Endothelial cell of umbilical vein (primary cell): Measurements from ENCODE around the gene PHEX. TPM values are rescaled to one million over a fixed set of nuclear protein-coding genes. Genes with fewer than 3 reads are reported as not detected.

Source experiments
- BruUV-seq: library from RNA; stranded (reverse); fragments of 400-500 nt; replicated peaks from 2 replicates; lab custom pipeline; 2021; lab: Mats Ljungman, UMichigan
- CTCF ChIA-PET: fragments of 300-600, 350-600 bp; sonication (Branson Sonifier 250); formaldehyde crosslinking; loops from one replicate; lab custom pipeline; 2021; ENCODE audit warnings: antibody characterized with exemption, inconsistent platforms; lab: Charles Lee
- POLR2A ChIA-PET: fragments of 300-600, 350-600 bp; sonication (Branson Sonifier 250); formaldehyde crosslinking; loops from one replicate; lab custom pipeline; 2021; ENCODE audit warnings: antibody characterized with exemption, inconsistent platforms; lab: Charles Lee
- DNase-seq: peaks from one replicate; pipeline ENCODE4 v3.0.0-alpha.2; 2011; ENCODE audit warnings: low read depth, low spot score
- FAIRE-seq: peaks from 2 replicates; lab custom pipeline; 2011; peaks lifted over from hg19 to GRCh38; lab: Jason Lieb, UNC
- H2AFZ ChIP-seq: 2 replicates; pipeline ENCODE4 v1.6.0; 2012; ENCODE audit warnings: low read depth, low read length, control low read depth, inconsistent platforms
- H3K27ac ChIP-seq: 2 replicates; pipeline ENCODE4 v1.5.1; 2011; ENCODE audit warnings: low read depth, mild to moderate bottlenecking, control low read depth, low read length, moderate library complexity; ENCODE audit not compliant: insufficient read depth
- H3K27me3 ChIP-seq, 2 experiments: 2 replicates each; pipeline versions ENCODE4 v1.6.0 to v1.6.1; 2011; ENCODE audit warnings: low read length in 2 of 2, mixed read lengths in 1 of 2; ENCODE audit not compliant: control insufficient read depth in 2 of 2, insufficient read depth in 2 of 2
- H3K36me3 ChIP-seq, 2 experiments: 2 replicates in 1 of 2; 3 replicates in 1 of 2; pipeline ENCODE4 v1.5.1; 2011; ENCODE audit warnings: low read length in 2 of 2, mild to moderate bottlenecking in 1 of 2, moderate library complexity in 1 of 2; ENCODE audit not compliant: control insufficient read depth in 2 of 2, insufficient read depth in 2 of 2; ENCODE audit errors: extremely low read depth in 1 of 2
- H3K4me1 ChIP-seq: 3 replicates; pipeline ENCODE4 v1.5.1; 2011; ENCODE audit warnings: mild to moderate bottlenecking, low read length; ENCODE audit not compliant: control insufficient read depth, insufficient read depth; ENCODE audit errors: extremely low read depth
- H3K4me2 ChIP-seq: 2 replicates; pipeline ENCODE4 v1.6.1; 2011; ENCODE audit warnings: low read length, control low read depth, mixed read lengths; ENCODE audit not compliant: insufficient read depth
- H3K4me3 ChIP-seq, 3 experiments: fragments of 200-600 bp in 1 of 3; sonication (generic), shearing (Covaris generic) in 1 of 3; replicated peaks in 1 of 3; 2 replicates each; pipeline ENCODE4 v1.5.1; 2011 to 2016; ENCODE audit warnings: control low read depth in 3 of 3, low read length in 3 of 3, mild to moderate bottlenecking in 2 of 3, inconsistent platforms in 1 of 3, low read depth in 1 of 3, moderate library complexity in 1 of 3; ENCODE audit not compliant: insufficient read depth in 1 of 3
- H3K79me2 ChIP-seq: 2 replicates; pipeline ENCODE4 v1.6.0; 2012; ENCODE audit warnings: low read length, inconsistent platforms; ENCODE audit not compliant: control insufficient read depth, insufficient read depth
- H3K9ac ChIP-seq: replicated peaks from 2 replicates; pipeline ENCODE3; 2011; ENCODE audit warnings: low read length, control low read depth; ENCODE audit not compliant: insufficient read depth; ENCODE audit errors: extremely low read depth
- H3K9me1 ChIP-seq: replicated peaks from 3 replicates; pipeline ENCODE4 v1.6.0; 2011; ENCODE audit warnings: mild to moderate bottlenecking, low read length; ENCODE audit not compliant: control insufficient read depth, insufficient read depth; ENCODE audit errors: extremely low read depth
- H3K9me3 ChIP-seq: replicated peaks from 2 replicates; pipeline ENCODE4 v1.5.1; 2012; ENCODE audit warnings: low read length, inconsistent platforms; ENCODE audit not compliant: control insufficient read depth, insufficient read depth
- H4K20me1 ChIP-seq: replicated peaks from 2 replicates; pipeline ENCODE3; 2011; ENCODE audit warnings: mild to moderate bottlenecking, low read length; ENCODE audit not compliant: control insufficient read depth, insufficient read depth; ENCODE audit errors: extremely low read depth
- EZH2 ChIP-seq: IDR thresholded peaks from 2 replicates; pipeline ENCODE4 v1.6.1; 2012; ENCODE audit warnings: borderline replicate concordance, low read depth, mild to moderate bottlenecking, moderate library complexity, low read length, inconsistent platforms; ENCODE audit not compliant: severe bottlenecking
- FOS ChIP-seq: IDR thresholded peaks from 2 replicates; pipeline ENCODE4 v1.6.1; 2011; ENCODE audit warnings: mild to moderate bottlenecking, low read length, moderate library complexity, borderline replicate concordance; ENCODE audit not compliant: insufficient read depth
- GATA2 ChIP-seq: IDR thresholded peaks from 2 replicates; pipeline ENCODE4 v1.7.0; 2011; ENCODE audit warnings: low read depth, mild to moderate bottlenecking, moderate library complexity, mixed read lengths, low read length; ENCODE audit not compliant: insufficient read length, insufficient read depth
- JUN ChIP-seq: IDR thresholded peaks from 2 replicates; pipeline ENCODE4 v1.6.1; 2011; ENCODE audit warnings: borderline replicate concordance, low read depth; ENCODE audit not compliant: insufficient read length, insufficient read depth
- MYC ChIP-seq: IDR thresholded peaks from one replicate; pipeline ENCODE4 v1.6.1; 2011; ENCODE audit warnings: mild to moderate bottlenecking, low read depth, low read length
- POLR2A ChIP-seq: IDR thresholded peaks from 2 replicates; pipeline ENCODE4 v1.6.1; 2012; ENCODE audit warnings: low read depth, mild to moderate bottlenecking, control low read depth, low read length
- POLR2AphosphoS5 ChIP-seq: IDR thresholded peaks from 2 replicates; pipeline ENCODE4 v1.6.1; 2012; ENCODE audit warnings: low read depth, mild to moderate bottlenecking, control low read depth, low read length, moderate library complexity; ENCODE audit not compliant: insufficient read depth
- dilution Hi-C: fragments of 300-500 bp; cut with MboI; formaldehyde crosslinking; loops from one replicate; pipeline ENCODE4 v1.15.0; 2019; ENCODE audit warnings: low sequenced_read_pairs; ENCODE audit not compliant: extremely low pct_ligation_motif_present
- intact Hi-C: fragments of 100-400 bp; cut with micrococcal nuclease; formaldehyde crosslinking; loops from one replicate; pipeline ENCODE4 v1.10.0; 2022
- polyA plus RNA-seq, 4 experiments: library from polyadenylated mRNA; depleted of rRNA in 3 of 4; stranded (reverse) in 3 of 4; unstranded in 1 of 4; fragments of >200 nt; gene quantifications; 2 replicates each; pipeline versions ENCODE4 v1.2.1 to v1.2.3, GENCODE V29; 2011 to 2012; ENCODE audit warnings: missing spikeins in 1 of 4
- total RNA-seq: library from RNA; stranded (reverse); gene quantifications from 2 replicates; pipeline ENCODE4 v1.2.3, GENCODE V29; 2021
- TF ChIP-seq, protein P1 (sequence below): IDR thresholded peaks from 2 replicates; pipeline ENCODE4 v1.6.1; 2011; ENCODE audit not compliant: insufficient read depth, insufficient read length
- TF ChIP-seq, protein P2 (sequence below), 2 donors: IDR thresholded peaks; 1 replicate in 1 of 2; 2 replicates in 1 of 2; pipeline ENCODE4 v1.5.1; 2011; ENCODE audit warnings: low read length in 2 of 2, mild to moderate bottlenecking in 2 of 2, moderate library complexity in 2 of 2, control low read depth in 1 of 2, inconsistent platforms in 1 of 2, low read depth in 1 of 2; ENCODE audit not compliant: insufficient read depth in 1 of 2; ENCODE audit errors: extremely low read depth in 1 of 2

The PHEX gene
- total and polyA plus RNA-seq, 2 donors (not counting 3 experiments of a cell fraction or from before 2014, with no cell fraction given) = 0.07 to 0.44 TPM

DNA sequence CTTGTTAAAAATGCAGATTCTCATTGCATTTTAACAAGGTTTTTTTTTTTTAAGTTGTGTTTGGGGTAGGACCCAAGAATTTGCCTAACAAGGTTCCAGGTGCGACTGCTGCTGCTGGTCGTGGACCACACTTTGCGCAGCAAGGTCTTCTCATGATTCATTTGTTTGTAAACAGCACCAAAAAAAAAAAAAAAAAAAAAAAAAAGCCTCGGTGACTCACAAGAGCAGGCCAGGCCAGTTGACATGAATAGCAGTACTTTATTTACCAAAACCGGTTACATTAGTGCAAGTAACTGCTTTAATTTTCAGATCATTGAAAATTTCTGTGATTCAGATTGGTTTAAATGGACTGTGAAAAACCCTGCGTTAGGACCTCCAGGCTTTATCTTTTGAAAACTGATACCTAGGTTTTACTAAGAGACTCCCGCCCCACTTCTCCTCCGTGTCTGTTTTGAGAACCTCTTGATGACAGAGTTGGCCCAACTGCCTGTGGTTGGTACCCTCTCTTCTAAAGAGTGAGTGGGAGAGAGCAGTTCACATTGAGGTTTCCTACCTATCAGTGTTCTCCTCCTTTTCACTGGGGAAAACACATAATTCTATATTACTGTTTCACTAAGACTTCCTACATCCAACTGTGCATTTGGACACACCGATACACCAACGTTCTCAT, 86.2 kb downstream of the PHEX start:
- POLR2A ChIA-PET = no interaction called here
- H3K4me3 ChIP-seq = no peak overlapping the region
- H3K36me3 ChIP-seq = no peaks in the 10 kb centered on the region
- no peak overlapping the region for H3K9ac ChIP-seq
- no peak overlapping the region for H2AFZ ChIP-seq
- H4K20me1 ChIP-seq = no peaks in the 10 kb centered on the region
- no peaks in the 10 kb centered on the region for H3K4me1 ChIP-seq
- DNase-seq (no peak), FAIRE-seq (peak; percentile 58)
- CTCF ChIA-PET = no interaction called here
- no peak overlapping the region for H3K4me2 ChIP-seq
- TF ChIP-seq MYC (no peak), JUN (no peak), GATA2 (no peak), POLR2A (no peak), FOS (no peak), POLR2AphosphoS5 (no peak), EZH2 (no peak)
- TF ChIP-seq, protein P1, sequence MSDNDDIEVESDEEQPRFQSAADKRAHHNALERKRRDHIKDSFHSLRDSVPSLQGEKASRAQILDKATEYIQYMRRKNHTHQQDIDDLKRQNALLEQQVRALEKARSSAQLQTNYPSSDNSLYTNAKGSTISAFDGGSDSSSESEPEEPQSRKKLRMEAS = no peak
- TF ChIP-seq, protein P2, sequence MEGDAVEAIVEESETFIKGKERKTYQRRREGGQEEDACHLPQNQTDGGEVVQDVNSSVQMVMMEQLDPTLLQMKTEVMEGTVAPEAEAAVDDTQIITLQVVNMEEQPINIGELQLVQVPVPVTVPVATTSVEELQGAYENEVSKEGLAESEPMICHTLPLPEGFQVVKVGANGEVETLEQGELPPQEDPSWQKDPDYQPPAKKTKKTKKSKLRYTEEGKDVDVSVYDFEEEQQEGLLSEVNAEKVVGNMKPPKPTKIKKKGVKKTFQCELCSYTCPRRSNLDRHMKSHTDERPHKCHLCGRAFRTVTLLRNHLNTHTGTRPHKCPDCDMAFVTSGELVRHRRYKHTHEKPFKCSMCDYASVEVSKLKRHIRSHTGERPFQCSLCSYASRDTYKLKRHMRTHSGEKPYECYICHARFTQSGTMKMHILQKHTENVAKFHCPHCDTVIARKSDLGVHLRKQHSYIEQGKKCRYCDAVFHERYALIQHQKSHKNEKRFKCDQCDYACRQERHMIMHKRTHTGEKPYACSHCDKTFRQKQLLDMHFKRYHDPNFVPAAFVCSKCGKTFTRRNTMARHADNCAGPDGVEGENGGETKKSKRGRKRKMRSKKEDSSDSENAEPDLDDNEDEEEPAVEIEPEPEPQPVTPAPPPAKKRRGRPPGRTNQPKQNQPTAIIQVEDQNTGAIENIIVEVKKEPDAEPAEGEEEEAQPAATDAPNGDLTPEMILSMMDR (IDR thresholded peaks at IDR 0.05; ENCODE audit: extremely low read depth in 1 of 2, insufficient read depth in 1 of 2, low read depth in 1 of 2, low read length in 2 of 2) = no peak
- H3K27me3 ChIP-seq = no peaks in the 10 kb centered on the region
- dilution Hi-C loops = no loop called here
- no peaks in the 10 kb centered on the region for H3K9me3 ChIP-seq
- intact Hi-C loops = no loop called here
- no peak overlapping the region for H3K27ac ChIP-seq
- no TSS peak for BruUV-seq
- H3K9me1 ChIP-seq = no peaks in the 10 kb centered on the region
- H3K79me2 ChIP-seq = no peaks in the 10 kb centered on the region
